ENCODE data around the gene ALOX5.
"Not testable (repeated sequence)": the region's sequence is repeated elsewhere in the genome, so short reads cannot be mapped to it uniquely, and the experiment has no call there.

Gene ALOX5

DNA sequence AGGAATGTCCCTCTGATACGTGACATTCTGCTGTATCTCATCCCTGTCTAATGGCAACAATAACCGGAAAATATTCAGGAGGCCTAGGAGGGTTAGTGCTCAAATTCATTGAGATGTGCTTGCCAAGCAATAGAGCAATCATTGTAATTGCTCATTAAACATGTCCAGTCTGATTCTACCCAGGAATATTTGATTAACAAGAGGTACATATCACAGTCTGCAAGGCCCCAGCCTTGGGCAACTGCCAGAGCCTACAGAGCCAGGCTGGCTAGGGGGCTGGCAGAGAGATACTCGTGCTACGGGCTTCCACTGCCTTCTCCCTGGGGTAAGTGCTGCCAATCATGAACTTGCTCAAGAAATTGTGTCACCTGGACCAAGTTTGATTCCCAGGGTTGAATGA lies 99.1 kb downstream of the ALOX5 start:
- no peak overlapping the region for H3K27ac ChIP-seq (ENCODE audit: insufficient read depth in 1 of 2, low read depth in 1 of 2, low read length in 2 of 2, poor library complexity in 1 of 2, severe bottlenecking in 2 of 2)
- DNase-seq, result no peak
- peaks cover 22 to 63% (median 35%) of the 10 kb centered on the region in 4 experiments for H3K4me1 ChIP-seq (ENCODE audit: control extremely low read depth in 1 of 4, control insufficient read depth in 4 of 4, insufficient read depth in 4 of 4, low read length in 3 of 4)
- POLR2A ChIA-PET, result no interaction called here
- H3K27me3 ChIP-seq (replicated peaks in 2 of 5; ENCODE audit: control insufficient read depth in 4 of 5, insufficient read depth in 5 of 5, low read length in 4 of 5), result no peaks in the 10 kb centered on the region
- H3K4me3 ChIP-seq (ENCODE audit: control insufficient read depth in 1 of 7, extremely low read depth in 1 of 7, insufficient read depth in 4 of 7, low read depth in 2 of 7, low read length in 6 of 7), result no peak overlapping the region
- H3K36me3 ChIP-seq (ENCODE audit: control insufficient read depth in 4 of 4, insufficient read depth in 4 of 4, low read length in 3 of 4), result peaks cover 0 to 5% (median 3%) of the 10 kb centered on the region in 4 experiments
- WGBS (ENCODE audit: insufficient coverage), result 96% methylated on average over 4 of the region's 4 CpGs
- CTCF ChIA-PET, result interaction anchor here (1.1 kb wide), 1 partner anchor 41 kb away, joined by 3 read pairs; no protein-coding TSS in a partner anchor
- peaks cover 3 to 20% (median 8%) of the 10 kb centered on the region in 5 experiments for H3K9me3 ChIP-seq (ENCODE audit: control extremely low read depth in 1 of 5, control insufficient read depth in 4 of 5, insufficient read depth in 2 of 5, low read depth in 1 of 5, low read length in 4 of 5)

DNA sequence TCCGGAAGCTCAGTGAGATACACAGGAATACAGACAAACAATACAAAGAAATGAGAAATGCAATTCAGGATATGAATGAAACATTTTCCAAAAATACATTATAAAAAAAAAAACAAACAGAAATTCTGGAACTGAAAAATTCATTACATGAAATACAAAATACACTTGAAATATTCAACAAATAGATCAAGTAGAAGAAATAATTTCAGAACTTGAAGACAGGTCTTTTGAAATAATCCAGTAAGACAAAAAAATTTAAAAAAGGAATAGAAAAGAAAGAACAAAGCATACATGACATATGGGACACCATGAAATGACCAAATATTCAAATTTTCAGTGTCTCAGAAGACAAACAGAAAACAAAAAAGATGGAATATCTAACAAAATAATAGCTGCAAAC lies 102.5 kb downstream of the ALOX5 start:
- no CpG with 5 or more reads among the region's 1 CpG for WGBS (ENCODE audit: insufficient coverage)
- no peak overlapping the region for H3K27ac ChIP-seq (ENCODE audit: insufficient read depth in 1 of 2, low read depth in 1 of 2, low read length in 2 of 2, poor library complexity in 1 of 2, severe bottlenecking in 2 of 2)
- ChIA-PET POLR2A (no interaction called here), CTCF (interaction anchor here (2.6 kb wide), 1 partner anchor 11 kb away, joined by 6 read pairs; no protein-coding TSS in a partner anchor)
- peak in 2 of 3 donors; percentile 43 to 48 for DNase-seq
- no peaks in the 10 kb centered on the region for H3K27me3 ChIP-seq (replicated peaks in 2 of 5; ENCODE audit: control insufficient read depth in 4 of 5, insufficient read depth in 5 of 5, low read length in 4 of 5)
- H3K4me1 ChIP-seq (ENCODE audit: control extremely low read depth in 1 of 4, control insufficient read depth in 4 of 4, insufficient read depth in 4 of 4, low read length in 3 of 4), result peaks cover 1 to 38% (median 14%) of the 10 kb centered on the region in 4 experiments
- H3K4me3 ChIP-seq (ENCODE audit: control insufficient read depth in 1 of 7, extremely low read depth in 1 of 7, insufficient read depth in 4 of 7, low read depth in 2 of 7, low read length in 6 of 7), result no peak overlapping the region
- peaks cover 7 to 44% (median 15%) of the 10 kb centered on the region in 5 experiments for H3K9me3 ChIP-seq (ENCODE audit: control extremely low read depth in 1 of 5, control insufficient read depth in 4 of 5, insufficient read depth in 2 of 5, low read depth in 1 of 5, low read length in 4 of 5)
- H3K36me3 ChIP-seq (ENCODE audit: control insufficient read depth in 4 of 4, insufficient read depth in 4 of 4, low read length in 3 of 4), result peaks cover 0 to 16% (median 6%) of the 10 kb centered on the region in 4 experiments

DNA sequence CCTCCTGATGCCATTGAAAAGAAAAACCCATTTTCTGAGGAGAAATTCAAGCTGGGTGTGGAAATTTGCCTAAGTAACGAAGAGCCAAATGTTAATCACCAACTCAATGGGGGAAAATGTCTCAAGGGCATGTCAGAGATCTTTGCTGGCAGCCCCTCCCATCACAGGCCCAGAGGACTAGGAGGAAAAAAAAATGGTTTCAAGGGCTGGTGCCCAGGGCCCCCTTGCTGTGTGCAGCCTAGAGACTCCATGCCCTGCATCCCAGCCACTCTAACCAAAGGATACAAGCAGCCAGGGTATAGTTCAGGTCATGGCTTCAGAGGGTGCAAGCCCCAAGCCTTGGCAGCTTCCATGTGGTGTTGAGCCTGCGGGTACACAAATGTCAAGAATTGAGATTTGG lies 106.3 kb downstream of the ALOX5 start:
- DNase-seq, result no peak
- no peak overlapping the region for H3K27ac ChIP-seq (ENCODE audit: insufficient read depth in 1 of 2, low read depth in 1 of 2, low read length in 2 of 2, poor library complexity in 1 of 2, severe bottlenecking in 2 of 2)
- CTCF ChIA-PET, result no interaction called here
- peaks cover 2 to 49% (median 16%) of the 10 kb centered on the region in 4 experiments for H3K36me3 ChIP-seq (ENCODE audit: control insufficient read depth in 4 of 4, insufficient read depth in 4 of 4, low read length in 3 of 4)
- H3K4me3 ChIP-seq (ENCODE audit: control insufficient read depth in 1 of 7, extremely low read depth in 1 of 7, insufficient read depth in 4 of 7, low read depth in 2 of 7, low read length in 6 of 7), result peak overlapping the region in 2 of 7 experiments; percentile 10 to 24
- H3K9me3 ChIP-seq (ENCODE audit: control extremely low read depth in 1 of 5, control insufficient read depth in 4 of 5, insufficient read depth in 2 of 5, low read depth in 1 of 5, low read length in 4 of 5), result peaks cover 7 to 45% (median 15%) of the 10 kb centered on the region in 5 experiments
- H3K27me3 ChIP-seq (replicated peaks in 2 of 5; ENCODE audit: control insufficient read depth in 4 of 5, insufficient read depth in 5 of 5, low read length in 4 of 5), result no peaks in the 10 kb centered on the region
- WGBS (ENCODE audit: insufficient coverage), result 100% methylated on average over 1 of the region's 2 CpGs
- POLR2A ChIA-PET, result no interaction called here
- peaks cover 0 to 8% (median 0%) of the 10 kb centered on the region in 4 experiments for H3K4me1 ChIP-seq (ENCODE audit: control extremely low read depth in 1 of 4, control insufficient read depth in 4 of 4, insufficient read depth in 4 of 4, low read length in 3 of 4)

DNA sequence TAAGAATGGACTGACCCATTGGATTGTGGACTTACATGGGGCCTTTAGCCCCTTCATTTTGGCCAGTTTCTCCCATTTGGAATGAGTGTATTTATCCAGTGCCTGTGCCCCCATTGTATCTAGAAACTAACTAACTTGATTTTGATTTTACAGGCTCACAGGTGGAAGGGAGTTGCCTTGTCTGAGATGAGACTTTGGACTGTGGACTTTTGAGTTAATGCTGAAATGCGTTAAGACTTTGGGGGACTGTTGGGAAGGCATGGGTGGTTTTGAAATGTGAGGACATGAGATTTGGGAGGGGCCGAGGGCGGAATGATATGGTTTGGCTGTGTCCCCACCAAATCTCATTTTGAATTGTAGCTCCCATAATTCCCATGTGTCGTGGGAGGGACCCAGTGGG lies 107.1 kb downstream of the ALOX5 start:
- CTCF ChIA-PET; POLR2A ChIA-PET; H3K27me3 ChIP-seq (replicated peaks in 2 of 5; ENCODE audit: control insufficient read depth in 4 of 5, insufficient read depth in 5 of 5, low read length in 4 of 5); H3K4me3 ChIP-seq (ENCODE audit: control insufficient read depth in 1 of 7, extremely low read depth in 1 of 7, insufficient read depth in 4 of 7, low read depth in 2 of 7, low read length in 6 of 7); DNase-seq; H3K4me1 ChIP-seq (ENCODE audit: control extremely low read depth in 1 of 4, control insufficient read depth in 4 of 4, insufficient read depth in 4 of 4, low read length in 3 of 4); H3K27ac ChIP-seq (ENCODE audit: insufficient read depth in 1 of 2, low read depth in 1 of 2, low read length in 2 of 2, poor library complexity in 1 of 2, severe bottlenecking in 2 of 2): not testable (repeated sequence)
- WGBS (ENCODE audit: insufficient coverage), result 100% methylated on average over 1 of the region's 4 CpGs
- H3K9me3 ChIP-seq (ENCODE audit: control extremely low read depth in 1 of 5, control insufficient read depth in 4 of 5, insufficient read depth in 2 of 5, low read depth in 1 of 5, low read length in 4 of 5), result peaks cover 7 to 45% (median 10%) of the 10 kb centered on the region in 5 experiments
- H3K36me3 ChIP-seq (ENCODE audit: control insufficient read depth in 4 of 4, insufficient read depth in 4 of 4, low read length in 3 of 4), result peaks cover 2 to 57% (median 16%) of the 10 kb centered on the region in 4 experiments

DNA sequence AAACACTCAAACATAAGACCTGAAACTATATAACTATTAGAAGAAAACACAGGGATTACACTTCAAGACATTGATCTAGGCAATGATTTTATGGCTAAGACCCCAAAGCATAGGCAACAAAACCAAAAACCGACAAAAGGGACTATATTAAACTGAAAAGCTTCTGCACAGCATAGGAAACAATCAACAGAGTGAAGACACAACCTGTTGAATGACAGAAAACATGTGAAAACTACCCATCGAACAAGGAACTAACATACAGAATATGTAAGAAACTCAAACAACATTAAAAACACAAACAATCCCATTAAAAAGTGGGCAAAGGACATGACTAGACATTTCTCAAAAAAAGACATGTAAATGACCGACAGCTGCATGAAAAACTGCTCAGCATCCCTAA lies 109.0 kb downstream of the ALOX5 start:
- no peak for DNase-seq
- POLR2A ChIA-PET, result no interaction called here
- Histone ChIP-seq H3K4me3 (ENCODE audit: control insufficient read depth in 1 of 7, extremely low read depth in 1 of 7, insufficient read depth in 4 of 7, low read depth in 2 of 7, low read length in 6 of 7) (no peak overlapping the region), H3K9me3 (ENCODE audit: control extremely low read depth in 1 of 5, control insufficient read depth in 4 of 5, insufficient read depth in 2 of 5, low read depth in 1 of 5, low read length in 4 of 5) (peaks cover 4 to 27% (median 8%) of the 10 kb centered on the region in 5 experiments), H3K27me3 (replicated peaks in 2 of 5; ENCODE audit: control insufficient read depth in 4 of 5, insufficient read depth in 5 of 5, low read length in 4 of 5) (no peaks in the 10 kb centered on the region), H3K4me1 (ENCODE audit: control extremely low read depth in 1 of 4, control insufficient read depth in 4 of 4, insufficient read depth in 4 of 4, low read length in 3 of 4) (peaks cover 0 to 8% (median 0%) of the 10 kb centered on the region in 4 experiments), H3K36me3 (ENCODE audit: control insufficient read depth in 4 of 4, insufficient read depth in 4 of 4, low read length in 3 of 4) (peaks cover 8 to 69% (median 20%) of the 10 kb centered on the region in 4 experiments), H3K27ac (ENCODE audit: insufficient read depth in 1 of 2, low read depth in 1 of 2, low read length in 2 of 2, poor library complexity in 1 of 2, severe bottlenecking in 2 of 2) (no peak overlapping the region)
- 100% methylated on average over 1 of the region's 3 CpGs for WGBS (ENCODE audit: insufficient coverage)
- CTCF ChIA-PET, result no interaction called here

DNA sequence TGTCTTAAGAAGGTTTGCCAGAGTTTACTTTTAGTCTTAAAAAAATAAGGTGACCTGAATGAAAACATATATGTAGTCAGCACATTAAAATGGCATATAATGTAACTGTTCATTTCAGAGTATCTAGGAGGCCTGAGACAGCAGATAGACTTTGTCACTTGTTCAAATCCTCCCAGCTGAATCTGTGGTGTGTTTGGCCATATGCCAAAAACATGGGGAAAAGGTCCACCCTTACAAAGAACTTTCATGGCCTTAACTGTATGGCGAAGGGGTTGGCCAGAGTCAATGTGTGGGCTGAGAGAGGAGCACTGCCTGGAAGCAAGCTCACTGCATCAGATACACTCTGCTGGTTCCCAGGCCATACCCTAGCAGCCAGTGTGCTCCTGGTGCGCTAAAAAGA lies 113.7 kb downstream of the ALOX5 start:
- ChIA-PET POLR2A (no interaction called here), CTCF (no interaction called here)
- no peaks in the 10 kb centered on the region for H3K4me1 ChIP-seq (ENCODE audit: control extremely low read depth in 1 of 4, control insufficient read depth in 4 of 4, insufficient read depth in 4 of 4, low read length in 3 of 4)
- H3K9me3 ChIP-seq (ENCODE audit: control extremely low read depth in 1 of 5, control insufficient read depth in 4 of 5, insufficient read depth in 2 of 5, low read depth in 1 of 5, low read length in 4 of 5), result peaks cover 0 to 10% (median 2%) of the 10 kb centered on the region in 5 experiments
- 100% methylated on average over 1 of the region's 2 CpGs for WGBS (ENCODE audit: insufficient coverage)
- H3K36me3 ChIP-seq (ENCODE audit: control insufficient read depth in 4 of 4, insufficient read depth in 4 of 4, low read length in 3 of 4), result peaks cover 11 to 82% (median 19%) of the 10 kb centered on the region in 4 experiments
- no peak for DNase-seq
- H3K4me3 ChIP-seq (ENCODE audit: control insufficient read depth in 1 of 7, extremely low read depth in 1 of 7, insufficient read depth in 4 of 7, low read depth in 2 of 7, low read length in 6 of 7), result no peak overlapping the region
- no peaks in the 10 kb centered on the region for H3K27me3 ChIP-seq (replicated peaks in 2 of 5; ENCODE audit: control insufficient read depth in 4 of 5, insufficient read depth in 5 of 5, low read length in 4 of 5)
- no peak overlapping the region for H3K27ac ChIP-seq (ENCODE audit: insufficient read depth in 1 of 2, low read depth in 1 of 2, low read length in 2 of 2, poor library complexity in 1 of 2, severe bottlenecking in 2 of 2)

DNA sequence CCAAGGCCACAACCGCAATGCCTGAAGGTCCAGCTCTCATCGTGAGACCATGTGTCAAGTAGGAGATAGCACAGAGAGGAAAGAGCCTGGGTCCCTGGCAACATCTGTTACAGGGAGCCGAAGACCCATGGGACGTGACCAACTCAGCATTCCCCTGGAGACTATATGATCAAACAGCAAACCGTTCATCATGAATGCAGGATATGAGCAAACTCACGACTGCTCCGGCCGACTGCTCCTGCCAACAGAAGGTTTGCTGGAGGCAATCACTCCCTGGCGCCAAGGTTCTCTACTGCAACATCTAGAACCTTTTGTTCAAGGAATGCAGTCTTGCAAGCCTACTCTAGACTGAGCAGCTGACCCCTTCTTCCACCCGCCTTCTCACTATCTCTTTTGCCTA lies 114.3 kb downstream of the ALOX5 start:
- no peak for DNase-seq
- Histone ChIP-seq H3K27ac (ENCODE audit: insufficient read depth in 1 of 2, low read depth in 1 of 2, low read length in 2 of 2, poor library complexity in 1 of 2, severe bottlenecking in 2 of 2) (no peak overlapping the region), H3K36me3 (ENCODE audit: control insufficient read depth in 4 of 4, insufficient read depth in 4 of 4, low read length in 3 of 4) (peaks cover 11 to 79% (median 17%) of the 10 kb centered on the region in 4 experiments), H3K4me3 (ENCODE audit: control insufficient read depth in 1 of 7, extremely low read depth in 1 of 7, insufficient read depth in 4 of 7, low read depth in 2 of 7, low read length in 6 of 7) (no peak overlapping the region), H3K27me3 (replicated peaks in 2 of 5; ENCODE audit: control insufficient read depth in 4 of 5, insufficient read depth in 5 of 5, low read length in 4 of 5) (no peaks in the 10 kb centered on the region), H3K9me3 (ENCODE audit: control extremely low read depth in 1 of 5, control insufficient read depth in 4 of 5, insufficient read depth in 2 of 5, low read depth in 1 of 5, low read length in 4 of 5) (peaks cover 0 to 12% (median 2%) of the 10 kb centered on the region in 5 experiments), H3K4me1 (ENCODE audit: control extremely low read depth in 1 of 4, control insufficient read depth in 4 of 4, insufficient read depth in 4 of 4, low read length in 3 of 4) (no peaks in the 10 kb centered on the region)
- CTCF ChIA-PET, result no interaction called here
- WGBS (ENCODE audit: insufficient coverage), result 97% methylated on average over 7 of the region's 10 CpGs
- POLR2A ChIA-PET, result no interaction called here

All from common myeloid progenitor, CD34-positive (primary cell).